ENCODE data around the gene FAM221B.

DNA sequence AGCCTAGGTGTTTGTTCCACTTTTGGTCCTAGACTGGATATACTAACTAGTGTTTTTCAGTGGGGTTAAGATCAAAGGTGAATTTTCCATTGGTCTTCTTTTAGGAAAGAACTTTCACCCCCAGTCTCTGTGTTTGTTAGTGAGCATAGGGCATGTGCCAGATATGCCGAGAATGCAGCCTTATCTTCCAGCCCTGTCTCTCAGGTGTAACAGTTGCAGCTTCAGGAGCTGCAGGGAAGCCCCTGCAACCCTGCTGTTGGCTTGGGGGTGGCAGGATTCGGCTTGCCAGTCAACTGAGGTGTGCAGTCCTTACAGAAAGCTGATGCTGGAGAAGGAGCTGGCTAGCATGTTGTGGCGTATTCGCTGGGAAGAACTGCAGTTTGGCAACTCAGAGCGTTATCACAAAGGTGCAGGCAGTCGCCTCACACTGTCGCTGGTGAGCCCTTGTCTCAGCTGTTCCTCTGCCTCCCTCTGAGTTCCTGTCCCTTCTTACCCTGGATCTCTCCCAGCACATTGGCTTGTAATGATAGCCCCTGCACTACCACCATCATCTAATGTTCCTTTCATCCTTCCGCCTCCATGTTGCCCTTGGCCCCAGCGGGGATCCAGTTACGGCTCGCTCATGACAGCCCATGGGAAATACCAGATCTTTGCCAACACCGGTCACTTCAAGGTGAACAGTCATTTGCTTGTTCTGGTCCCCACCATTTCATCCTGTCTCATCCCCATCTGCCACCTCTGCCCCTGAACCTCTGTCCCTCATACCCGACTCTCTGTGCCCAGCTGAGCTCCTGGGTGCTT lies 27.0 kb downstream of the FAM221B start:
- TF ChIP-seq CTCF (IDR thresholded peaks at IDR 0.05) = no peak
- TF ChIP-seq POLR2A (IDR thresholded peaks at IDR 0.05) = no peak
- TF ChIP-seq EP300 (IDR thresholded peaks at IDR 0.05) = no peak
- TF ChIP-seq POLR2AphosphoS5 (IDR thresholded peaks at IDR 0.05) = no peak

Measured in upper lobe of left lung (tissue), 4 donors.